ENCODE measurements around the gene ZBTB20. TPM values are rescaled to one million over a fixed set of nuclear protein-coding genes. Genes with fewer than 3 reads are reported as not detected.

The ZBTB20 gene
- total and polyA plus RNA-seq, 12 donors = 2.8 to 167 (median 108) TPM

- peaks cover 20 to 21% of the 10 kb centered on the region in 2 donors for H3K4me1 ChIP-seq (replicated peaks in 1 of 2)
- no peaks in the 10 kb centered on the region for H3K36me3 ChIP-seq (replicated peaks in 1 of 2)
- H3K4me3 ChIP-seq = no peak overlapping the region
- no peak for DNase-seq
- TF ChIP-seq CTCF (IDR thresholded peaks at IDR 0.05) (no peak), POLR2A (IDR thresholded peaks at IDR 0.05) (no peak)
- H3K9me3 ChIP-seq (replicated peaks in 1 of 3) = no peaks in the 10 kb centered on the region
- 37 to 43% (median 40%) methylated on average over 3 of the region's 3 CpGs for WGBS, 4 donors
- intact Hi-C loops (cut with DNase I) = no loop called here
- H3K27ac ChIP-seq = peak overlapping the region; percentile 23 to 80 (median 59)
- H3K27me3 ChIP-seq = no peaks in the 10 kb centered on the region
These were observed 7.5 kb upstream of the ZBTB20 start for GRCh38 chr3:115154611-115155010.

- intact Hi-C loops (cut with DNase I) = no loop called here
These were observed 4.8 kb upstream of the ZBTB20 start for GRCh38 chr3:115151921-115152320.

GRCh38 chr3:115148142-115148790, 1.2 kb upstream of the ZBTB20 start:
- Histone ChIP-seq H3K4me3 (peak overlapping the region in 3 of 4 donors; percentile 13 to 68 (median 30)), H3K4me1 (replicated peaks in 1 of 2) (peaks cover 6 to 27% of the 10 kb centered on the region in 2 donors), H3K36me3 (replicated peaks in 1 of 2) (no peaks in the 10 kb centered on the region), H3K9me3 (replicated peaks in 1 of 3) (no peaks in the 10 kb centered on the region), H3K27ac (peak overlapping the region; percentile 91 to 98 (median 97)), H3K27me3 (no peaks in the 10 kb centered on the region)
- 0 to 2% (median 1%) methylated on average over 15 to 20 of the region's 20 CpGs for WGBS, 4 donors
- TF ChIP-seq POLR2A (IDR thresholded peaks at IDR 0.05) (no peak), CTCF (IDR thresholded peaks at IDR 0.05) (peak in 2 of 6 experiments; percentile 11 to 27)
- no peak for DNase-seq
- intact Hi-C loops (cut with DNase I) = no loop called here

More at GRCh38 chr3:115151921-115152320, 4.8 kb upstream of the ZBTB20 start:
- Histone ChIP-seq H3K4me3 (no peak overlapping the region), H3K36me3 (replicated peaks in 1 of 2) (no peaks in the 10 kb centered on the region), H3K4me1 (replicated peaks in 1 of 2) (peaks cover 26 to 34% of the 10 kb centered on the region in 2 donors), H3K27me3 (no peaks in the 10 kb centered on the region), H3K27ac (no peak overlapping the region), H3K9me3 (replicated peaks in 1 of 3) (no peaks in the 10 kb centered on the region)
- TF ChIP-seq POLR2A (IDR thresholded peaks at IDR 0.05) = no peak
- no peak for TF ChIP-seq CTCF (IDR thresholded peaks at IDR 0.05)
- DNase-seq = no peak
- WGBS, 4 donors = 90 to 96% (median 94%) methylated on average over 2 of the region's 2 CpGs

- DNase-seq = peak; percentile 99 to 100 (median 99)
- intact Hi-C loops (cut with DNase I) = no loop called here
- TF ChIP-seq CTCF (IDR thresholded peaks at IDR 0.05) (no peak), POLR2A (IDR thresholded peaks at IDR 0.05) (peak; percentile 96 to 99)
- Histone ChIP-seq H3K36me3 (replicated peaks in 1 of 2) (no peaks in the 10 kb centered on the region), H3K4me1 (replicated peaks in 1 of 2) (peaks cover 6 to 27% of the 10 kb centered on the region in 2 donors), H3K27ac (peak overlapping the region; percentile 91 to 100 (median 99)), H3K9me3 (replicated peaks in 1 of 3) (no peaks in the 10 kb centered on the region), H3K4me3 (peak overlapping the region in 3 of 4 donors; percentile 13 to 88 (median 30)), H3K27me3 (no peaks in the 10 kb centered on the region)
- WGBS, 4 donors = 1 to 2% (median 1%) methylated on average over 40 to 54 of the region's 54 CpGs
These were observed 447 bp upstream of the ZBTB20 start for GRCh38 chr3:115147329-115148141.
